Liver (tissue), 9 donors: ENCODE results near the gene CASP14. TPM values are rescaled to one million over a fixed set of nuclear protein-coding genes. Genes with fewer than 3 reads are reported as not detected.

ENCODE experiments used
- DNase-seq: peaks from one replicate; pipeline ENCODE4 v3.0.0-alpha.2; 2017; ENCODE audit warnings: low spot score
- H3K27ac ChIP-seq, 2 donors: one replicate each; pipeline ENCODE4 v1.7.0; 2013; ENCODE audit warnings: inconsistent platforms in 2 of 2, low read length in 2 of 2, control low read depth in 1 of 2, low read depth in 1 of 2, mild to moderate bottlenecking in 1 of 2
- H3K27me3 ChIP-seq, 4 donors: one replicate each; pipeline versions ENCODE4 v1.6.1 to v1.7.0; 2013; ENCODE audit warnings: low read length in 3 of 4, inconsistent platforms in 1 of 4, mild to moderate bottlenecking in 1 of 4, moderate library complexity in 1 of 4; ENCODE audit not compliant: control insufficient read depth in 4 of 4, insufficient read depth in 4 of 4
- H3K36me3 ChIP-seq, 4 donors: one replicate each; pipeline versions ENCODE4 v1.6.1 to v1.7.0; 2013; ENCODE audit warnings: low read length in 3 of 4, mild to moderate bottlenecking in 3 of 4, low read depth in 1 of 4, moderate library complexity in 1 of 4; ENCODE audit not compliant: control insufficient read depth in 4 of 4, insufficient read depth in 3 of 4
- H3K4me1 ChIP-seq, 4 donors: one replicate each; pipeline versions ENCODE4 v1.6.1 to v1.7.0; 2013; ENCODE audit warnings: low read length in 3 of 4, mild to moderate bottlenecking in 3 of 4, moderate library complexity in 1 of 4; ENCODE audit not compliant: control insufficient read depth in 4 of 4, insufficient read depth in 4 of 4
- H3K4me3 ChIP-seq, 3 donors: one replicate each; pipeline versions ENCODE4 v1.6.1 to v1.7.0; 2013; ENCODE audit warnings: low read length in 3 of 3, control low read depth in 1 of 3, low read depth in 1 of 3, mild to moderate bottlenecking in 1 of 3
- H3K9ac ChIP-seq, 2 donors: one replicate each; pipeline ENCODE4 v1.7.0; 2013; ENCODE audit warnings: low read length in 2 of 2, mild to moderate bottlenecking in 2 of 2, moderate library complexity in 2 of 2, control low read depth in 1 of 2, low read depth in 1 of 2
- H3K9me3 ChIP-seq, 4 donors: one replicate each; pipeline versions ENCODE4 v1.6.1 to v1.7.0; 2013; ENCODE audit warnings: low read length in 3 of 4; ENCODE audit not compliant: control insufficient read depth in 4 of 4
- EGR1 ChIP-seq, 2 donors: IDR thresholded peaks; 2 replicates each; pipeline ENCODE4 v1.6.1; 2016 to 2018; ENCODE audit warnings: antibody characterized with exemption in 2 of 2, low read depth in 2 of 2
- FOXA2 ChIP-seq: IDR thresholded peaks from 2 replicates; pipeline ENCODE4 v1.6.1; 2016; ENCODE audit warnings: antibody characterized with exemption
- HNF4A ChIP-seq, 2 donors: conservative IDR thresholded peaks; 2 replicates each; pipeline ENCODE4 v1.6.1; 2016; ENCODE audit warnings: antibody characterized with exemption in 2 of 2, mild to moderate bottlenecking in 2 of 2
- HNF4G ChIP-seq: IDR thresholded peaks from 2 replicates; pipeline ENCODE4 v1.6.1; 2016; ENCODE audit warnings: antibody characterized with exemption
- MAX ChIP-seq: IDR thresholded peaks from 2 replicates; pipeline ENCODE4 v1.6.1; 2016; ENCODE audit warnings: antibody characterized with exemption
- NR2F2 ChIP-seq: IDR thresholded peaks from 2 replicates; pipeline ENCODE4 v1.6.1; 2016; ENCODE audit warnings: antibody characterized with exemption
- RAD21 ChIP-seq, 2 donors: IDR thresholded peaks; 2 replicates each; pipeline ENCODE4 v1.6.1; 2016; ENCODE audit warnings: antibody characterized with exemption in 2 of 2, mild to moderate bottlenecking in 2 of 2
- REST ChIP-seq: IDR thresholded peaks from 2 replicates; pipeline ENCODE4 v1.6.1; 2016; ENCODE audit warnings: antibody characterized with exemption, mild to moderate bottlenecking
- RXRA ChIP-seq, 2 donors: IDR thresholded peaks; 2 replicates each; pipeline ENCODE4 v1.6.1; 2017 to 2018; ENCODE audit warnings: antibody characterized with exemption in 2 of 2, mild to moderate bottlenecking in 1 of 2
- SP1 ChIP-seq: IDR thresholded peaks from 2 replicates; pipeline ENCODE4 v1.6.1; 2018; ENCODE audit warnings: antibody characterized with exemption, mild to moderate bottlenecking
- TAF1 ChIP-seq: conservative IDR thresholded peaks from 2 replicates; pipeline ENCODE4 v1.6.1; 2016; ENCODE audit warnings: antibody characterized with exemption, mild to moderate bottlenecking
- YY1 ChIP-seq: IDR thresholded peaks from 2 replicates; pipeline ENCODE4 v1.6.1; 2016; ENCODE audit warnings: antibody characterized with exemption, mild to moderate bottlenecking
- WGBS: extraction: QIAGEN DNeasy Blood & Tissue Kit; methylation state at CpG from one replicate; pipeline ENCODE4 v1.1.7; 2013; 5-methylcytosine and 5-hydroxymethylcytosine counted together
- polyA plus RNA-seq, 2 donors: library from polyadenylated mRNA; stranded (reverse) in 1 of 2; unstranded in 1 of 2; fragments of 200-250 nt in 1 of 2; fragments of >200 nt in 1 of 2; fragmentation: Nextera tagmentation in 1 of 2; extraction: Ambion mirVana in 1 of 2; gene quantifications; one replicate each; pipeline versions ENCODE4 v1.2.1 to v1.2.3, GENCODE V29; 2013 to 2015
- total RNA-seq, 2 donors: library from RNA; depleted of rRNA; stranded (reverse); fragments of >200 nt; gene quantifications; one replicate each; pipeline ENCODE4 v1.2.3, GENCODE V29; 2014
- TF ChIP-seq, protein P1 (sequence below): IDR thresholded peaks from 2 replicates; pipeline ENCODE4 v1.6.1; 2016; ENCODE audit warnings: antibody characterized with exemption
- TF ChIP-seq, protein P2 (sequence below): IDR thresholded peaks from 2 replicates; pipeline ENCODE4 v1.6.1; 2016; ENCODE audit warnings: antibody characterized with exemption
- donor health status: healthy.
- donor health status: healthy.
- donor health status: healthy.
- donor health status: healthy.
- donor health status: healthy.

Gene CASP14
- total and polyA plus RNA-seq, 4 donors = not detected

DNA sequence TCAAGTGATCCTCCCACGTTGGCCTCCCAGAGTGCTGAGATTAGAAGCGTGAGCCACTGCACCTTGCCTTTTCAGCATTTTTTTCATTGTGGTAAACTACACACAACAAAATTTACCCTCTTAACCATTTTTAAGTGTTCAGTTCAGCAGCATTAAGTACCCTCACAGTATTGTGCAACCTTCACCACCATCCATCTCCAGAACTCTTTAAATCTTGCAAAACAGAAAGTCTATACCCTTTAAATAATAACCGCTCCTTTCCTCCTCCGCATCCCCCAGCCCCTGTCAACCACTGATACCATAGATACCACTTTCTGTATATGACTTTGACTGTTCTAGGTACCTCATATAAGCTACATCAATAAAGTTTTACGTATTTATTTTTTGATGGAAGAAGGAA is 20.8 kb upstream of the CASP14 start:
- H3K27me3 ChIP-seq = peaks cover 0 to 5% (median under 1%) of the 10 kb centered on the region in 4 donors
- H3K9me3 ChIP-seq = peaks cover 0 to 3% (median 0%) of the 10 kb centered on the region in 4 donors
- WGBS = 70% methylated on average over 5 of the region's 5 CpGs
- no peaks in the 10 kb centered on the region for H3K4me1 ChIP-seq
- no peak overlapping the region for H3K27ac ChIP-seq
- no peak overlapping the region for H3K4me3 ChIP-seq
- no peak for DNase-seq
- no peak overlapping the region for H3K9ac ChIP-seq
- no peak for TF ChIP-seq FOXA2
- no peak for TF ChIP-seq TAF1
- TF ChIP-seq HNF4G = no peak
- no peak for TF ChIP-seq SP1
- TF ChIP-seq, protein P1, sequence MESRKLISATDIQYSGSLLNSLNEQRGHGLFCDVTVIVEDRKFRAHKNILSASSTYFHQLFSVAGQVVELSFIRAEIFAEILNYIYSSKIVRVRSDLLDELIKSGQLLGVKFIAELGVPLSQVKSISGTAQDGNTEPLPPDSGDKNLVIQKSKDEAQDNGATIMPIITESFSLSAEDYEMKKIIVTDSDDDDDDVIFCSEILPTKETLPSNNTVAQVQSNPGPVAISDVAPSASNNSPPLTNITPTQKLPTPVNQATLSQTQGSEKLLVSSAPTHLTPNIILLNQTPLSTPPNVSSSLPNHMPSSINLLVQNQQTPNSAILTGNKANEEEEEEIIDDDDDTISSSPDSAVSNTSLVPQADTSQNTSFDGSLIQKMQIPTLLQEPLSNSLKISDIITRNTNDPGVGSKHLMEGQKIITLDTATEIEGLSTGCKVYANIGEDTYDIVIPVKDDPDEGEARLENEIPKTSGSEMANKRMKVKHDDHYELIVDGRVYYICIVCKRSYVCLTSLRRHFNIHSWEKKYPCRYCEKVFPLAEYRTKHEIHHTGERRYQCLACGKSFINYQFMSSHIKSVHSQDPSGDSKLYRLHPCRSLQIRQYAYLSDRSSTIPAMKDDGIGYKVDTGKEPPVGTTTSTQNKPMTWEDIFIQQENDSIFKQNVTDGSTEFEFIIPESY = no peak
- no peak for TF ChIP-seq YY1
- H3K36me3 ChIP-seq = no peaks in the 10 kb centered on the region

DNA sequence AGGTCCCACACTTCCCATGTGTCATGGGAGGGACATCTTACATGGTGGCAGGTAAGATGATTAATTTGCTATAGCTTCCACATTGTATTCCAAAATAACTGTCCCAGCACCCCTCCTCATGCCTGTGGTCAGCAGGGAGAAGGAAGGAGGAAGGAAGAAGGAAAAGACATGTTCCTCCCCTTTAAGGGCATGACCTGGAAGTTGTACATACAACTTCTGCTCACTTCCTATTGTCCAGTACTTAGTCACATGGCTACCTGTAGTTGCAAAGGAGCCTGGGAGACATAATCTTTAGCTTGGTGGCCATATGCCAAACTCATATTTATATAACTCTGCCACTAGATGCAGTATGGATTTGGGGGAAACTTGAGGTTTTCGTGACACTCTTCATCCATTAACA is 17.6 kb upstream of the CASP14 start:
- H3K27me3 ChIP-seq = peaks cover 0 to 5% (median 0%) of the 10 kb centered on the region in 4 donors
- no peaks in the 10 kb centered on the region for H3K36me3 ChIP-seq
- H3K9ac ChIP-seq = no peak overlapping the region
- WGBS = 56% methylated on average over 1 of the region's 1 CpG
- peaks cover 0 to 3% (median 0%) of the 10 kb centered on the region in 4 donors for H3K9me3 ChIP-seq
- H3K4me3 ChIP-seq = no peak overlapping the region
- no peak overlapping the region for H3K27ac ChIP-seq
- DNase-seq = no peak
- no peak for TF ChIP-seq RAD21 (IDR thresholded peaks at IDR 0.05)
- no peak for TF ChIP-seq HNF4A (conservative IDR thresholded peaks at IDR 0.05)
- TF ChIP-seq REST = no peak
- TF ChIP-seq TAF1 = no peak
- TF ChIP-seq RXRA (IDR thresholded peaks at IDR 0.05) = no peak
- no peak for TF ChIP-seq YY1
- no peak for TF ChIP-seq NR2F2
- no peak for TF ChIP-seq EGR1 (IDR thresholded peaks at IDR 0.05; ENCODE audit: low read depth in 2 of 2)
- TF ChIP-seq MAX = no peak
- H3K4me1 ChIP-seq = no peaks in the 10 kb centered on the region

DNA sequence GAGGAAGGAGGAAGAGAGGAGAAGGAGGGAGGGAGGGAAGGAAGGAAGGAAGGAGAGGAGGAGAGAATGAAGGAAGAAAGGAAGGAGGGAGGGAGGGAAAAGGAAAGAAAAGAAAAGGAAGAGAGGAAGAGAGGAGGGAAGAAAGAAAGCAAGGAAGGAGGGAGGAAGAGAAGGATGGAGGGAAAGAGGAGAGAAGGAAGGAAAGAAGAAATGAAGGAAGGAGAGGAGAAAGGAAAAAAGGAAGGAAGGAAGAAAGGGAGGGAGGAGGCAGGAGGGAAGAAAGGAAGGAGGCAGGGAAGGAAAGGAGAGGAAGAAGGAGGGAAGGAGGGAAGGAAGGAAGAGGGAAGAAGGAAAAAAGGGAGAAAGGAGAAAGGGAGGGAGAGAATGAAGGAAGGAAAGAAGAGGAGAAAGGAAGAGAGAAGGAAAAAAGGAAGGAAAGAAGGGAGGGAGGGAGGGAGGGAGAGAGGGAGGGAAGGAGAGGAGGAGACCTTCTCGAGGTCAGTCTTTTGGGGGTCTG is 13.4 kb upstream of the CASP14 start:
- no peak overlapping the region for H3K9ac ChIP-seq
- no peak overlapping the region for H3K4me3 ChIP-seq
- H3K36me3 ChIP-seq = no peaks in the 10 kb centered on the region
- no peak for TF ChIP-seq HNF4A (conservative IDR thresholded peaks at IDR 0.05)
- TF ChIP-seq MAX = no peak
- no peak for TF ChIP-seq HNF4G
- TF ChIP-seq RXRA (IDR thresholded peaks at IDR 0.05) = no peak
- TF ChIP-seq, protein P2, sequence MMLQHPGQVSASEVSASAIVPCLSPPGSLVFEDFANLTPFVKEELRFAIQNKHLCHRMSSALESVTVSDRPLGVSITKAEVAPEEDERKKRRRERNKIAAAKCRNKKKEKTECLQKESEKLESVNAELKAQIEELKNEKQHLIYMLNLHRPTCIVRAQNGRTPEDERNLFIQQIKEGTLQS = no peak
- no peak for TF ChIP-seq EGR1 (IDR thresholded peaks at IDR 0.05; ENCODE audit: low read depth in 2 of 2)
- no peak for TF ChIP-seq NR2F2
- TF ChIP-seq, protein P1 = no peak
- 29% methylated on average over 1 of the region's 1 CpG for WGBS
- H3K4me1 ChIP-seq = no peaks in the 10 kb centered on the region
- H3K27ac ChIP-seq = no peak overlapping the region
- DNase-seq = no peak
- peaks cover 0 to 3% (median 0%) of the 10 kb centered on the region in 4 donors for H3K9me3 ChIP-seq
- peaks cover 0 to 2% (median 0%) of the 10 kb centered on the region in 4 donors for H3K27me3 ChIP-seq
